ENCODE data around the gene MIPEP.

MIPEP gene

GRCh38 chr13:23805122-23805521 is 84.1 kb downstream of the MIPEP start:
- Mint-ChIP-seq H3K9me3 (peaks cover 3% of the 10 kb centered on the region), H3K4me1 (peaks cover 35% of the 10 kb centered on the region), H3K27ac (no peak overlapping the region), H3K4me3 (no peak overlapping the region), H3K27me3 (ENCODE audit: low read depth) (no peaks in the 10 kb centered on the region), H3K36me3 (ENCODE audit: low read depth) (peaks cover 37% of the 10 kb centered on the region)
- TF ChIP-seq CTCF (IDR thresholded peaks at IDR 0.05; ENCODE audit: unreplicated experiment in 3 of 3), result no peak

- Mint-ChIP-seq H3K27ac (no peak overlapping the region), H3K36me3 (ENCODE audit: low read depth) (peaks cover 43% of the 10 kb centered on the region), H3K4me1 (peaks cover 36% of the 10 kb centered on the region), H3K9me3 (peaks cover 3% of the 10 kb centered on the region), H3K4me3 (no peak overlapping the region), H3K27me3 (ENCODE audit: low read depth) (no peaks in the 10 kb centered on the region)
- no peak for TF ChIP-seq CTCF (IDR thresholded peaks at IDR 0.05; ENCODE audit: unreplicated experiment in 3 of 3)
These were observed 85.0 kb downstream of the MIPEP start for GRCh38 chr13:23804166-23804565.

- TF ChIP-seq CTCF (IDR thresholded peaks at IDR 0.05; ENCODE audit: unreplicated experiment in 3 of 3), result no peak
- Mint-ChIP-seq H3K4me1 (peaks cover 31% of the 10 kb centered on the region), H3K27me3 (ENCODE audit: low read depth) (no peaks in the 10 kb centered on the region), H3K4me3 (no peak overlapping the region), H3K9me3 (peaks cover 6% of the 10 kb centered on the region), H3K36me3 (ENCODE audit: low read depth) (peaks cover 57% of the 10 kb centered on the region), H3K27ac (peak overlapping the region; percentile 3 to 54 (median 5))
These were observed 88.1 kb downstream of the MIPEP start for GRCh38 chr13:23801141-23801540.

GRCh38 chr13:23799945-23800344 is 89.3 kb downstream of the MIPEP start:
- Mint-ChIP-seq H3K4me3 (no peak overlapping the region), H3K36me3 (ENCODE audit: low read depth) (peaks cover 50% of the 10 kb centered on the region), H3K27ac (peak overlapping the region; percentile 5 to 92 (median 91)), H3K27me3 (ENCODE audit: low read depth) (no peaks in the 10 kb centered on the region), H3K4me1 (peaks cover 34% of the 10 kb centered on the region), H3K9me3 (peaks cover 6% of the 10 kb centered on the region)
- TF ChIP-seq CTCF (IDR thresholded peaks at IDR 0.05; ENCODE audit: unreplicated experiment in 3 of 3), result no peak

- peaks cover 46% of the 10 kb centered on the region for H3K4me1 Mint-ChIP-seq
- no peak overlapping the region for H3K4me3 Mint-ChIP-seq
- TF ChIP-seq CTCF (IDR thresholded peaks at IDR 0.05; ENCODE audit: unreplicated experiment in 3 of 3), result no peak
- H3K27ac Mint-ChIP-seq, result peak overlapping the region; percentile 8 to 58 (median 35)
- H3K27me3 Mint-ChIP-seq (ENCODE audit: low read depth), result no peaks in the 10 kb centered on the region
- H3K36me3 Mint-ChIP-seq (ENCODE audit: low read depth), result peaks cover 32% of the 10 kb centered on the region
- H3K9me3 Mint-ChIP-seq, result peaks cover 3% of the 10 kb centered on the region
These were observed 91.8 kb downstream of the MIPEP start for GRCh38 chr13:23797276-23797903.

- H3K27me3 Mint-ChIP-seq (ENCODE audit: low read depth), result no peaks in the 10 kb centered on the region
- TF ChIP-seq CTCF (IDR thresholded peaks at IDR 0.05; ENCODE audit: unreplicated experiment in 3 of 3), result no peak
- H3K4me3 Mint-ChIP-seq, result no peak overlapping the region
- H3K36me3 Mint-ChIP-seq (ENCODE audit: low read depth), result peaks cover 29% of the 10 kb centered on the region
- peaks cover 46% of the 10 kb centered on the region for H3K4me1 Mint-ChIP-seq
- H3K27ac Mint-ChIP-seq, result peak overlapping the region; percentile 15 to 50 (median 47)
- peaks cover 3% of the 10 kb centered on the region for H3K9me3 Mint-ChIP-seq
These were observed 92.6 kb downstream of the MIPEP start for GRCh38 chr13:23796551-23796950.

Measured in nephron (organoid).